ENCODE results near the gene IP6K2.
A peak's percentile ranks its signal among the peaks of the same experiment; 100 is the strongest.

IP6K2 gene

DNA sequence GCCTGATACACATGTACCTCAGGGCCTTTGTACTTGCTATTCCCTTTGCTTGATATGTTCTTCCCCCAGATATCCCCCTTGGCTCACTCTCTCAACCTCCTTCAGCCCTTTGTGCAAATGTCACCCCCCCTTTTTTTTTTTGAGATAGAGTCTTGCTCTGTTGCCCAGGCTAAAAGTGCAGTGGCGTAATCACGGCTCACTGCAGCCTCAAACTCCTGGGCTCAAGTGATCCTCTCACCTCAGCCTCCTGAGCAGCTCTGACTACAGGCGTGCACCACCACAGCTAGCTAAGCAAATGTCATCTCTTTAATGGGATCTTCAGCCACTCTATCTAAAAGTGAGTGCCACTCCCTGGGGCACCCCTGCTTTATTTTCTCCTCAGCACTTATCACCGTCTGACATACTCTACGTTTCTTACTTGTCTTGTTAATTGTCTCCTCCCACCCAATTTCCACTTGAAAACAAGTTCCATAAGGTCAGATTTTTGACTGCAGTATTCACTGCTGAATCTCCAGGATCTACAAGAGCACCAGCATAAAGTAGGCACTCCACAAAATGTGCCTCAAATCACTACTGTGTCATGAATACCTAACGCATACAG lies 14.6 kb downstream of the IP6K2 start:
- Mint-ChIP-seq H3K9me3 (no peaks in the 10 kb centered on the region), H3K27me3 (no peaks in the 10 kb centered on the region), H3K4me1 (peaks cover 24% of the 10 kb centered on the region), H3K27ac (no peak overlapping the region), H3K4me3 (no peak overlapping the region), H3K36me3 (peaks cover 30% of the 10 kb centered on the region)
- no peak for ATAC-seq

- Mint-ChIP-seq H3K27ac (peak overlapping the region; percentile 30), H3K27me3 (no peaks in the 10 kb centered on the region), H3K36me3 (peaks cover 25% of the 10 kb centered on the region), H3K9me3 (no peaks in the 10 kb centered on the region), H3K4me1 (peaks cover 17% of the 10 kb centered on the region), H3K4me3 (no peak overlapping the region)
- no peak for ATAC-seq
Observed at GRCh38 chr3:48700731-48701405, 16.2 kb downstream of the IP6K2 start.

GRCh38 chr3:48698891-48699290 lies 18.1 kb downstream of the IP6K2 start:
- peaks cover 18% of the 10 kb centered on the region for H3K4me1 Mint-ChIP-seq

DNA sequence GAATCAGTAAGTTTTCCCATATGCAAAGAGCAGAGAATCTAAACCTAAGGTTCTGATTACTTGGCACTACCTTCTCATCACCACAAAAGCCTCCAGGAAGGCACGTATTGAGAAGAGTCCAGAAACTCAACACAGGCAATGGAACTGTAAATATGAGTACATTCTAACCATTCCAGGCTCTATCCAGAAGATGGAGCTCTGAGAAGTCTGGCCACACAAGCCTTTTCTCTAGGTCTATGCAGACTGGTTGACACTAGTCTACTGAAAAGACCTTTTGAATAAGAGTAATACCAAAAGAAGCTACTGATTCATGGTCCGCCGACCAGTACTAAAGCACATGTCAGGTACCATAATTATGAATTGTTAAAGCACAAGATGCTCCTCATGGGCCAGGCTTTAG lies 19.1 kb downstream of the IP6K2 start:
- Mint-ChIP-seq H3K27ac (no peak overlapping the region), H3K4me3 (no peak overlapping the region), H3K27me3 (no peaks in the 10 kb centered on the region), H3K9me3 (no peaks in the 10 kb centered on the region), H3K36me3 (peaks cover 39% of the 10 kb centered on the region), H3K4me1 (peaks cover 15% of the 10 kb centered on the region)
- ATAC-seq: no peak

More at GRCh38 chr3:48698891-48699290, 18.1 kb downstream of the IP6K2 start:
- H3K4me3 Mint-ChIP-seq: no peak overlapping the region
- no peaks in the 10 kb centered on the region for H3K9me3 Mint-ChIP-seq
- no peak for ATAC-seq
- H3K27ac Mint-ChIP-seq: no peak overlapping the region
- H3K36me3 Mint-ChIP-seq: peaks cover 30% of the 10 kb centered on the region
- H3K27me3 Mint-ChIP-seq: no peaks in the 10 kb centered on the region

DNA sequence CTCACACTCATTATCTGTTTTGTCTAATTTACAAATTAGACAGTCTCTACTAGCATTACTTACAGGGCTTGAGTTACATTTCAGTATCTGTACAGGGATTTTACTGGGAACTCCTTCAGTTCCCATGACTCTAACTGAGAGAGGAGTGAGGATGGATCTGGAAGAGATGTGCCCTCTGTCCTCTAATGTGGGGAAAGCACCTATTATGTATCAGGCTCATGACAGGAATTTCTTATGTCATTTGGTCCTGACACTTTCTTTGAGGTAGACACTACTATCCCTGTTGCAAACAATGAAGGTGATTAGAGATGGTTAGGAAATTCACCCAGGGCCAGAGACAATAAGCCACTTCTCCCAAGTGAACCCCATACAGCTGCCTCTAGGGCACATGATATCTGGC lies 20.4 kb downstream of the IP6K2 start:
- Mint-ChIP-seq H3K9me3 (no peaks in the 10 kb centered on the region), H3K36me3 (peaks cover 35% of the 10 kb centered on the region), H3K4me1 (peaks cover 6% of the 10 kb centered on the region), H3K4me3 (no peak overlapping the region), H3K27ac (no peak overlapping the region), H3K27me3 (no peaks in the 10 kb centered on the region)
- no peak for ATAC-seq

GRCh38 chr3:48696156-48696555 lies 20.9 kb downstream of the IP6K2 start:
- peaks cover 38% of the 10 kb centered on the region for H3K36me3 Mint-ChIP-seq
- no peak for ATAC-seq

GRCh38 chr3:48695393-48695753 lies 21.6 kb downstream of the IP6K2 start:
- ATAC-seq: no peak
- Mint-ChIP-seq H3K27me3 (no peaks in the 10 kb centered on the region), H3K36me3 (peaks cover 43% of the 10 kb centered on the region), H3K4me3 (no peak overlapping the region), H3K27ac (no peak overlapping the region), H3K4me1 (peaks cover 6% of the 10 kb centered on the region), H3K9me3 (no peaks in the 10 kb centered on the region)

More at GRCh38 chr3:48696156-48696555, 20.9 kb downstream of the IP6K2 start:
- Mint-ChIP-seq H3K4me1 (peaks cover 6% of the 10 kb centered on the region), H3K27me3 (no peaks in the 10 kb centered on the region), H3K27ac (no peak overlapping the region), H3K4me3 (no peak overlapping the region), H3K9me3 (no peaks in the 10 kb centered on the region)

DNA sequence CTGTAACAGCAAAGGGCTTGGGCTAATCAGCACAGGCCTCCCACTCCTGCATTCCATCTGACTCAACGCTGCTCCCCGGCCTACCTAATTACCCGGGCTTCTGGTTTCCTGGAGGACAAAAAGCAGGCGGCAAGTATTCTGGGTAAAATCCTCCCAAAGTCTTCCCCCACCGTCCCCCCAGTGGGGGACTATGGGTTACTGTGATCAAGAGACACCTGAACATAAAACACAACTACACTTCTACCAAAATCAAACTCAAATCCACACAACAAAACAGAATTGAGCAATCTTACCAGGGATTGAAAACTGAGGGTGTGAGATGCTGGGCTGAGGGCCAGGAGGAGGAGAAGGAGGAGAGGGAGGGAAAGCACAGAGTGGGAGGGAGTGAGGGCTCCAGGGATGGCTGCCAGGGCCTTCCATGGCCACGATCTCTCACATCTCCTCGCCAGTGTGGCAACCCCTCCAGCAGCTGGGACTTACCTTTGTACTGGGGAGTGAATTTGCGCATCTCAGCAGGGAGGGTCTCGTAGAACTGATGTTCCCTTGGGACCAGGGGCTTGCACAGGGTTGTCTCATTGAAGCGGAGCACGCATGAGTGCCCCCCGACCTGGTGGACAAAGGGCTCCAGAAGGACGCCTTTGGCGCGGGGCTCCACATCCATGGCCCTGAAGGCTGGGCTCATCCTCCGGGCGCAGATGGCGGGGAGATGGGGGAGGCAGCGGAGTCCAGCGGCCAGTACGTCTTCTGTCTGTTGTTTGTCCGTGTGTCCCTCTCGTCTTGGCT lies 22.2 kb downstream of the IP6K2 start:
- H3K4me3 Mint-ChIP-seq: no peak overlapping the region
- peaks cover 46% of the 10 kb centered on the region for H3K36me3 Mint-ChIP-seq
- no peaks in the 10 kb centered on the region for H3K9me3 Mint-ChIP-seq
- H3K27me3 Mint-ChIP-seq: no peaks in the 10 kb centered on the region
- peaks cover 6% of the 10 kb centered on the region for H3K4me1 Mint-ChIP-seq
- H3K27ac Mint-ChIP-seq: no peak overlapping the region
- ATAC-seq: no peak

GRCh38 chr3:48693826-48694225 lies 23.2 kb downstream of the IP6K2 start:
- Mint-ChIP-seq H3K4me3 (no peak overlapping the region), H3K36me3 (peaks cover 39% of the 10 kb centered on the region), H3K27ac (no peak overlapping the region), H3K27me3 (no peaks in the 10 kb centered on the region), H3K9me3 (no peaks in the 10 kb centered on the region), H3K4me1 (peaks cover 6% of the 10 kb centered on the region)
- no peak for ATAC-seq

- no peak for ATAC-seq
- no peaks in the 10 kb centered on the region for H3K27me3 Mint-ChIP-seq
- H3K27ac Mint-ChIP-seq: no peak overlapping the region
- H3K4me1 Mint-ChIP-seq: peaks cover 6% of the 10 kb centered on the region
- no peaks in the 10 kb centered on the region for H3K9me3 Mint-ChIP-seq
- peaks cover 49% of the 10 kb centered on the region for H3K36me3 Mint-ChIP-seq
- H3K4me3 Mint-ChIP-seq: no peak overlapping the region
Observed at GRCh38 chr3:48692551-48692950, 24.5 kb downstream of the IP6K2 start.

- no peak for ATAC-seq
- Mint-ChIP-seq H3K36me3 (peaks cover 50% of the 10 kb centered on the region), H3K4me3 (no peak overlapping the region), H3K4me1 (peaks cover 15% of the 10 kb centered on the region), H3K27me3 (no peaks in the 10 kb centered on the region), H3K9me3 (no peaks in the 10 kb centered on the region), H3K27ac (no peak overlapping the region)
Observed at GRCh38 chr3:48690846-48691458, 26.1 kb downstream of the IP6K2 start.

DNA sequence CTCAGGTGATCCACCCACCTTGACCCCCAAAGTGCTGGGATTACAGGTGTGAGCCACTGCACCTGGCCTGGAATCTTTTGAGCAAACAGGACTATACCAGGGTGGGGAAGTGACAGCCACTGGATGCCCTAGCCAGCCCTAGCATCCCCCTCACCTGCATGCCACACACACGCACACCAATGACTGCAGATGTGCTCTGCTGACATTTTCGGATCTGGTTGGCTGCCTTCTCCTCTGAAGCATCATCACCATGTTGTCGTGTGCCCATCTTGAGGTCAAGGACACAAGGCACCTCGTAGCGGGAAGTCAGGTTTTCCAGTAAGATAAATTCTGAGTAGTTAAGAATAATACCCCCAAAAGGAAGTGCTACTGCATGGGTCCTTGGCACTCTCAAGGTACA lies 27.6 kb downstream of the IP6K2 start:
- H3K4me3 Mint-ChIP-seq: no peak overlapping the region
- H3K4me1 Mint-ChIP-seq: peaks cover 17% of the 10 kb centered on the region
- no peak overlapping the region for H3K27ac Mint-ChIP-seq
- H3K27me3 Mint-ChIP-seq: no peaks in the 10 kb centered on the region
- H3K9me3 Mint-ChIP-seq: no peaks in the 10 kb centered on the region
- no peak for ATAC-seq
- H3K36me3 Mint-ChIP-seq: peaks cover 41% of the 10 kb centered on the region

DNA sequence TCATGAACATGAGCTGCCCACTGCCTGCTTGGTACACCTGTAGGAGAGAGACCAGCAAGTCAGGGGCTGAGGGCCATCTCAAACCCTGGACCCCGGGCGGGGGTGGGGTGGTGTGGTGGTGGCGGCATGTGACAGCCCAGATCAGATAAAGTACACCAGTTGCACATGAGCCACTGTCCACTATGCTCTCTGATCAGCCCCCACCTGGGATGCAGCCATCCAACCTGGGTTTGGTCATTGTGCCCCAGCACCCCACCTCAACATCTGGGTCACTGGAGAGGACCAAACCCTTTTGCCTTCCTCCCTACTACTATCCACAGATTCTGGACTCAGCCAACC lies 28.3 kb downstream of the IP6K2 start:
- Mint-ChIP-seq H3K27me3 (no peaks in the 10 kb centered on the region), H3K27ac (no peak overlapping the region)
- ATAC-seq: no peak

DNA sequence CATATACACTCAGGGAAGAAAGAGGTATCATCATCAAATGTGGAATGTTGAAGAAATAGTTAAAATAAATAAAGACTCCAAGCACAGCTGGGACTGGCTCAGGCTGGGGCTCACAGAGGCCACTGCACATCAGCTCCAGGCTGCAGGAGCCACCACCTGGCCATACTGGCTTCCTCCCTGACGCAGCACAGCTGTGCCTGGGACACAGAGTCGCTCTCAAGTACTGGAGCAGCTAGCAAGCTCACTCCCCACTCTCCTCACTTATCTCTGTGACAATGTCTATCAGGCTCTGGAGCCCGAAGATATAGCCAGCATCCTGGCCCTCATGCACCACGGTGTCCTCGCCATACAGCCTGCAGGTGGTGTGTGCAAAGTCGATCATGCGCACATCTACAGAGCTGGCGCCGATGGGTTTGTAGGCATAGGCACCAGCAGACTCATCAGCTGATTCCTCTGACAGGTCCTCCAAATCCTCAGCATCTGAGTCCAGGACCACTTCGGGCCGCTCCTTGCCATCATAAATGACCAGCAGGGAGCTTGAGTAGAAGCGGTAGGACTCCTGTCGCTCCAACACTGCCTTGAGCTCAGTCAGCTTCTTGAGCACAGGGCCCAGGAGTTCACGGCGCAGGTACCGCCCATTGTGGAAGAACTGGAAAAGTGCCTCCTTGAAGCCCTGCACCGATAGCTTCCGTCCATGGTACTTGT lies 28.8 kb downstream of the IP6K2 start:
- peaks cover 33% of the 10 kb centered on the region for H3K36me3 Mint-ChIP-seq
- peaks cover 27% of the 10 kb centered on the region for H3K4me1 Mint-ChIP-seq
- no peak for ATAC-seq
- H3K9me3 Mint-ChIP-seq: no peaks in the 10 kb centered on the region
- H3K27me3 Mint-ChIP-seq: no peaks in the 10 kb centered on the region
- H3K27ac Mint-ChIP-seq: no peak overlapping the region
- H3K4me3 Mint-ChIP-seq: no peak overlapping the region

More for the DNA sequence above, 28.3 kb downstream of the IP6K2 start:
- Mint-ChIP-seq H3K4me3 (no peak overlapping the region), H3K4me1 (peaks cover 24% of the 10 kb centered on the region), H3K36me3 (peaks cover 38% of the 10 kb centered on the region), H3K9me3 (no peaks in the 10 kb centered on the region)

- Mint-ChIP-seq H3K9me3 (no peaks in the 10 kb centered on the region), H3K27ac (no peak overlapping the region), H3K36me3 (peaks cover 34% of the 10 kb centered on the region), H3K4me3 (no peak overlapping the region), H3K27me3 (no peaks in the 10 kb centered on the region), H3K4me1 (peaks cover 27% of the 10 kb centered on the region)
- no peak for ATAC-seq
Observed at GRCh38 chr3:48687220-48687678, 29.8 kb downstream of the IP6K2 start.

All from stimulated activated memory B cell treated with anti-CD40 and anti-IgM and Interleukin-4, amounts not matched to agents 10 μg/mL and 1 μg/mL and 100 μg/mL, for 72 hours (primary cell).